OCI-LY7 (cell line): ENCODE data around the gene CTNNAL1. TPM values are rescaled to one million over a fixed set of nuclear protein-coding genes. Genes with fewer than 3 reads are reported as not detected.

ENCODE experiments used
- BruUV-seq: library from RNA; stranded (reverse); fragments of 400-500 nt; replicated peaks from 2 replicates; lab custom pipeline; 2021; lab: Mats Ljungman, UMichigan
- CTCF ChIA-PET: fragments of 300-600 bp; sonication (Branson Sonifier 250); formaldehyde crosslinking; loops from one replicate; lab custom pipeline; 2022; ENCODE audit warnings: antibody characterized with exemption; ENCODE audit not compliant: unreplicated experiment; lab: Charles Lee
- POLR2A ChIA-PET: fragments of 300-600 bp; sonication (Branson Sonifier 250); formaldehyde crosslinking; loops from one replicate; lab custom pipeline; 2022; ENCODE audit warnings: antibody characterized with exemption; lab: Charles Lee
- DNase-seq: peaks from one replicate; pipeline ENCODE4 v3.0.0-alpha.2; 2015; ENCODE audit warnings: low spot score
- H2AFZ ChIP-seq: fragments of 200-600 bp; sonication (generic), shearing (Covaris generic); 2 replicates; pipeline ENCODE4 v1.6.1; 2014; ENCODE audit warnings: mild to moderate bottlenecking, antibody characterized with exemption, low read length, moderate library complexity
- H3K27ac ChIP-seq: fragments of 200-600 bp; sonication (generic); 2 replicates; pipeline ENCODE4 v1.5.1; 2014; ENCODE audit warnings: mixed run types, low read depth, mild to moderate bottlenecking, moderate library complexity, low read length, inconsistent platforms; ENCODE audit not compliant: poor library complexity, severe bottlenecking
- H3K36me3 ChIP-seq: fragments of 200-600 bp; sonication (generic); 2 replicates; pipeline ENCODE4 v1.6.1; 2014; ENCODE audit warnings: mild to moderate bottlenecking, antibody characterized with exemption, low read length, moderate library complexity, mixed read lengths; ENCODE audit not compliant: insufficient read depth
- H3K4me1 ChIP-seq: fragments of 200-600 bp; sonication (generic); 2 replicates; pipeline ENCODE4 v1.5.1; 2014; ENCODE audit warnings: mild to moderate bottlenecking, low read length; ENCODE audit not compliant: insufficient read depth, poor library complexity, severe bottlenecking
- H3K4me2 ChIP-seq: fragments of 200-600 bp; sonication (generic); 2 replicates; pipeline ENCODE4 v1.6.1; 2014; ENCODE audit warnings: mild to moderate bottlenecking, low read length
- H3K4me3 ChIP-seq: fragments of 200-600 bp; sonication (generic); 2 replicates; pipeline ENCODE4 v1.5.1; 2014; ENCODE audit warnings: mild to moderate bottlenecking, low read depth, low read length; ENCODE audit not compliant: poor library complexity, severe bottlenecking
- H3K79me2 ChIP-seq: fragments of 200-600 bp; sonication (generic); 2 replicates; pipeline ENCODE4 v1.6.1; 2016; ENCODE audit warnings: low read depth, mild to moderate bottlenecking, low read length, moderate library complexity, mixed read lengths; ENCODE audit not compliant: insufficient read depth
- H3K9me2 ChIP-seq: fragments of 200-600 bp; sonication (generic); 2 replicates; pipeline ENCODE4 v1.6.1; 2016; ENCODE audit warnings: mild to moderate bottlenecking, low read length, mixed read lengths; ENCODE audit not compliant: insufficient read depth
- H3K9me3 ChIP-seq: fragments of 200-600 bp; sonication (generic); 2 replicates; pipeline ENCODE4 v1.6.1; 2014; ENCODE audit warnings: mild to moderate bottlenecking, mixed run types, low read length, mixed read lengths
- H4K20me1 ChIP-seq: fragments of 200-600 bp; sonication (generic); 2 replicates; pipeline ENCODE4 v1.6.1; 2014; ENCODE audit warnings: mild to moderate bottlenecking, antibody characterized with exemption, low read length, moderate library complexity, mixed read lengths; ENCODE audit not compliant: insufficient read depth
- EZH2phosphoT487 ChIP-seq: fragments of 200-600 bp; sonication (generic); IDR thresholded peaks from 2 replicates; pipeline ENCODE4 v1.6.1; 2018; ENCODE audit warnings: low read depth, borderline replicate concordance, mild to moderate bottlenecking, mixed run types, antibody characterized with exemption, low read length, moderate library complexity, mixed read lengths
- intact Hi-C: fragments of 100-400 bp; cut with micrococcal nuclease; formaldehyde crosslinking; loops from one replicate; pipeline ENCODE4 v1.10.0; 2022; ENCODE audit not compliant: unreplicated experiment
- total RNA-seq, 2 experiments: library from RNA; depleted of rRNA in 1 of 2; stranded (reverse); fragments of >200 nt in 1 of 2; shearing (Covaris generic) in 1 of 2; gene quantifications; 2 replicates each; pipeline ENCODE4 v1.2.3, GENCODE V29; 2014 to 2022
- TF ChIP-seq, protein P1 (sequence below): fragments of 200-600 bp; sonication (generic); conservative IDR thresholded peaks from 2 replicates; pipeline ENCODE4 v1.5.1; 2014; ENCODE audit warnings: mild to moderate bottlenecking, antibody characterized with exemption, low read length, moderate library complexity, mixed read lengths

The CTNNAL1 gene
- total RNA-seq, 2 experiments from 2014 or later = 32.0 to 35.3 TPM

DNA sequence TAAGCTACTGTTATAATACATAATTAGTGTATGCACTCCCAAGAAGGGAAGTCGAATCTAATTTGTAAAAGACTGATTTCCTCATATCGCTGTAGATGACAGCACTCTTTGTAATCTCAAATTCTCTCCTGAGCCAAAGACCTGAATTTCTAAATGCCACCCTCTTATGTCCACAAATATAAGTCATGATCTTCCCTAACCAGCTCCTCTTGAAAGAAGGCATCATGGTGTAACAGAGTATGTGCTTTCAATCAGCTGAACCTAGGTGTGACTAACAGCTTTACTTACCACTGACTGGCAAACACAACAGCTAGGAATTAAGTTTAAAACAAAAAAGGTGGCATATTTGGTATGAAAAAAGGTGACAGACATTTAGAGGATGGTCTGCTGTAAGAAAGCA lies 34.0 kb upstream of the CTNNAL1 start:
- H3K4me1 ChIP-seq = no peaks in the 10 kb centered on the region
- no peaks in the 10 kb centered on the region for H3K79me2 ChIP-seq
- no peak for TF ChIP-seq EZH2phosphoT487
- TF ChIP-seq, protein P1, sequence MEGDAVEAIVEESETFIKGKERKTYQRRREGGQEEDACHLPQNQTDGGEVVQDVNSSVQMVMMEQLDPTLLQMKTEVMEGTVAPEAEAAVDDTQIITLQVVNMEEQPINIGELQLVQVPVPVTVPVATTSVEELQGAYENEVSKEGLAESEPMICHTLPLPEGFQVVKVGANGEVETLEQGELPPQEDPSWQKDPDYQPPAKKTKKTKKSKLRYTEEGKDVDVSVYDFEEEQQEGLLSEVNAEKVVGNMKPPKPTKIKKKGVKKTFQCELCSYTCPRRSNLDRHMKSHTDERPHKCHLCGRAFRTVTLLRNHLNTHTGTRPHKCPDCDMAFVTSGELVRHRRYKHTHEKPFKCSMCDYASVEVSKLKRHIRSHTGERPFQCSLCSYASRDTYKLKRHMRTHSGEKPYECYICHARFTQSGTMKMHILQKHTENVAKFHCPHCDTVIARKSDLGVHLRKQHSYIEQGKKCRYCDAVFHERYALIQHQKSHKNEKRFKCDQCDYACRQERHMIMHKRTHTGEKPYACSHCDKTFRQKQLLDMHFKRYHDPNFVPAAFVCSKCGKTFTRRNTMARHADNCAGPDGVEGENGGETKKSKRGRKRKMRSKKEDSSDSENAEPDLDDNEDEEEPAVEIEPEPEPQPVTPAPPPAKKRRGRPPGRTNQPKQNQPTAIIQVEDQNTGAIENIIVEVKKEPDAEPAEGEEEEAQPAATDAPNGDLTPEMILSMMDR = no peak
- no peaks in the 10 kb centered on the region for H3K9me3 ChIP-seq
- CTCF ChIA-PET = interaction anchor here (0.7 kb wide), 1 partner anchor 19 kb away, joined by 3 read pairs; no protein-coding TSS in a partner anchor
- H3K4me2 ChIP-seq = no peak overlapping the region
- H4K20me1 ChIP-seq = no peaks in the 10 kb centered on the region
- peaks cover 100% of the 10 kb centered on the region for H3K36me3 ChIP-seq
- H3K4me3 ChIP-seq = no peak overlapping the region
- H2AFZ ChIP-seq = no peak overlapping the region
- DNase-seq = no peak
- POLR2A ChIA-PET = interaction anchor here (0.5 to 2.0 kb wide), 10 partner anchors 11 to 73 kb away, joined by 3 to 7 read pairs (median 4); no protein-coding TSS in a partner anchor
- BruUV-seq = no TSS peak
- intact Hi-C loops = no loop called here
- H3K9me2 ChIP-seq = no peaks in the 10 kb centered on the region
- no peak overlapping the region for H3K27ac ChIP-seq

DNA sequence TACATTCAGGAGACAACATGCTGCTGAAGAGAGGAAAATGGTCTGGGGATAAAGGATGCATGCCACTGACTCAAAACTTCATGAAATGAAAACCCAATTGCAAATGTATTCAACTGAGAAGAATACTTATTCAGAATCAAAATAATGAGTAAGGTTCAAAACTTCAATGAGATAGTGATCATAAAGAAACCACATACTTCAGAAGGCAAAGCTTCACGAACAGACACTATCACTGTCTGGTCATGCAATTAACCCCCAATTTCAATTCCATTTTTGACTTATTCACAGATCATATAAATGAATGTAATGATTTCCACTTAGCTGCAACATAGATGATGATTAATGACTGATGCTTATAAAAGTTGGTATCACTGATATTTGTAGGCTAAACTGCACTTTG lies 33.0 kb upstream of the CTNNAL1 start:
- CTCF ChIA-PET = no interaction called here
- TF ChIP-seq EZH2phosphoT487 = no peak
- TF ChIP-seq, protein P1 = no peak
- Histone ChIP-seq H3K4me1 (no peaks in the 10 kb centered on the region), H4K20me1 (no peaks in the 10 kb centered on the region), H3K27ac (no peak overlapping the region), H3K9me2 (no peaks in the 10 kb centered on the region), H3K4me2 (no peak overlapping the region), H3K9me3 (no peaks in the 10 kb centered on the region), H2AFZ (no peak overlapping the region), H3K36me3 (peaks cover 100% of the 10 kb centered on the region), H3K4me3 (no peak overlapping the region), H3K79me2 (no peaks in the 10 kb centered on the region)
- POLR2A ChIA-PET = interaction anchor here (1.7 to 2.0 kb wide), 2 partner anchors 12 to 35 kb away, joined by 3 to 5 read pairs; no protein-coding TSS in a partner anchor
- no TSS peak for BruUV-seq
- intact Hi-C loops = no loop called here
- DNase-seq = no peak

DNA sequence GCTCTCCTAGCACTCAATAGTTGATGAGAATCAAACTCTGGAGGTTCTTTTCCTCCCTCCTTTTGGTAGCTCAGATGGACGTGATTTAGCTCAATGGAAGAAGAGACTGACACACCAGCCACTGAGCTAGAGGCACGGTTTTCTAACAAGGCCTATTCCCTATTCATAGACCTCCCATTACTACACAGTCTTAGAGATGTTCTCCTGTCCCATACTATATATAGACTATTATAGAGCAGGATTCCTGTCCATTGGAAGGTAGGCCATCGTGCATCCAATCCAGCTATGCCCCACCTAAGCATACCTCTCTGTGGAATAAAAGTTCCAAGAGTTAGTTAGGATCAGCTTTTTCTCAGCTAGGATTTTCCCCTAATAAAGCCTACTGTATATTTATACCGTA lies 30.3 kb upstream of the CTNNAL1 start:
- BruUV-seq = no TSS peak
- POLR2A ChIA-PET = interaction anchor here (1.0 kb wide), 3 partner anchors 23 to 39 kb away, joined by 3 read pairs; no protein-coding TSS in a partner anchor
- H3K9me3 ChIP-seq = no peaks in the 10 kb centered on the region

More for the DNA sequence above, 30.3 kb upstream of the CTNNAL1 start:
- Histone ChIP-seq H3K36me3 (peaks cover 94% of the 10 kb centered on the region), H4K20me1 (no peaks in the 10 kb centered on the region), H3K4me1 (no peaks in the 10 kb centered on the region), H3K79me2 (no peaks in the 10 kb centered on the region), H3K4me2 (no peak overlapping the region), H2AFZ (no peak overlapping the region), H3K4me3 (no peak overlapping the region), H3K27ac (no peak overlapping the region), H3K9me2 (no peaks in the 10 kb centered on the region)
- no peak for DNase-seq
- CTCF ChIA-PET = interaction anchor here (1.2 kb wide), 1 partner anchor 48 kb away, joined by 3 read pairs; no protein-coding TSS in a partner anchor
- intact Hi-C loops = no loop called here
- TF ChIP-seq EZH2phosphoT487 = no peak
- TF ChIP-seq, protein P1 = no peak
